Mesodermal cell (in vitro differentiated cells): Measurements from ENCODE around the gene PCDH9.

Source experiments
- H3K27ac ChIP-seq: 2 replicates; pipeline ENCODE4 v1.7.0; 2013; ENCODE audit warnings: mild to moderate bottlenecking, low read depth, low read length, moderate library complexity; ENCODE audit not compliant: severe bottlenecking
- H3K36me3 ChIP-seq: 2 replicates; pipeline ENCODE4 v1.7.1; 2013; ENCODE audit warnings: mild to moderate bottlenecking, low read length, moderate library complexity; ENCODE audit not compliant: control insufficient read depth, insufficient read depth
- H3K4me1 ChIP-seq: one replicate; pipeline ENCODE4 v1.7.1; 2013; ENCODE audit warnings: mild to moderate bottlenecking, low read length; ENCODE audit not compliant: insufficient read depth, control insufficient read depth, poor library complexity, severe bottlenecking
- H3K4me3 ChIP-seq: 2 replicates; pipeline ENCODE4 v1.7.0; 2013; ENCODE audit warnings: low read length, control low read depth, mild to moderate bottlenecking; ENCODE audit not compliant: insufficient read depth, poor library complexity, severe bottlenecking; ENCODE audit errors: extremely low read depth
- H3K9me3 ChIP-seq: 2 replicates; pipeline ENCODE4 v1.7.1; 2013; ENCODE audit warnings: mild to moderate bottlenecking, low read length, moderate library complexity; ENCODE audit not compliant: control insufficient read depth
- WGBS, 2 experiments: methylation state at CpG; one replicate each; pipeline ENCODE4 v1.1.5; 2013; ENCODE audit warnings: missing lambda C conversion rate in 2 of 2; ENCODE audit not compliant: insufficient coverage in 2 of 2; 5-methylcytosine and 5-hydroxymethylcytosine counted together

The PCDH9 gene

GRCh38 chr13:66519259-66519658, 710.9 kb downstream of the PCDH9 start:
- Histone ChIP-seq H3K4me1 (no peaks in the 10 kb centered on the region), H3K4me3 (no peak overlapping the region), H3K27ac (no peak overlapping the region), H3K9me3 (no peaks in the 10 kb centered on the region), H3K36me3 (no peaks in the 10 kb centered on the region)
- 100% methylated on average over 2 to 3 of the region's 4 CpGs for WGBS, 2 experiments

- H3K4me3 ChIP-seq: no peak overlapping the region
These were observed 712.1 kb downstream of the PCDH9 start for GRCh38 chr13:66518068-66518467.

GRCh38 chr13:66513728-66514127, 716.4 kb downstream of the PCDH9 start:
- Histone ChIP-seq H3K4me3 (no peak overlapping the region), H3K9me3 (no peaks in the 10 kb centered on the region), H3K36me3 (no peaks in the 10 kb centered on the region), H3K4me1 (no peaks in the 10 kb centered on the region), H3K27ac (no peak overlapping the region)
- no CpG with 5 or more reads among the region's 2 CpGs for WGBS, 2 experiments

More at GRCh38 chr13:66518068-66518467, 712.1 kb downstream of the PCDH9 start:
- Histone ChIP-seq H3K36me3 (no peaks in the 10 kb centered on the region), H3K27ac (no peak overlapping the region), H3K4me1 (no peaks in the 10 kb centered on the region), H3K9me3 (no peaks in the 10 kb centered on the region)
- WGBS, 2 experiments: 100% methylated on average over 1 to 2 of the region's 2 CpGs

GRCh38 chr13:66509175-66509574, 721.0 kb downstream of the PCDH9 start:
- H3K9me3 ChIP-seq: no peaks in the 10 kb centered on the region
- H3K27ac ChIP-seq: no peak overlapping the region

GRCh38 chr13:66508153-66508909, 721.8 kb downstream of the PCDH9 start:
- WGBS, 2 experiments: 91 to 92% methylated on average over 3 of the region's 4 CpGs
- no peaks in the 10 kb centered on the region for H3K36me3 ChIP-seq
- no peak overlapping the region for H3K4me3 ChIP-seq
- no peaks in the 10 kb centered on the region for H3K4me1 ChIP-seq
- H3K27ac ChIP-seq: no peak overlapping the region
- no peaks in the 10 kb centered on the region for H3K9me3 ChIP-seq

More at GRCh38 chr13:66509175-66509574, 721.0 kb downstream of the PCDH9 start:
- Histone ChIP-seq H3K36me3 (no peaks in the 10 kb centered on the region), H3K4me1 (no peaks in the 10 kb centered on the region), H3K4me3 (no peak overlapping the region)
- 71 to 88% methylated on average over 1 of the region's 1 CpG for WGBS, 2 experiments

- no CpG with 5 or more reads among the region's 2 CpGs for WGBS, 2 experiments
- Histone ChIP-seq H3K9me3 (no peaks in the 10 kb centered on the region), H3K4me3 (no peak overlapping the region), H3K27ac (no peak overlapping the region), H3K36me3 (no peaks in the 10 kb centered on the region), H3K4me1 (no peaks in the 10 kb centered on the region)
These were observed 723.2 kb downstream of the PCDH9 start for GRCh38 chr13:66506979-66507378.

GRCh38 chr13:66506051-66506777, 723.9 kb downstream of the PCDH9 start:
- no peaks in the 10 kb centered on the region for H3K4me1 ChIP-seq
- no peaks in the 10 kb centered on the region for H3K36me3 ChIP-seq
- no peak overlapping the region for H3K27ac ChIP-seq
- H3K4me3 ChIP-seq: no peak overlapping the region
- H3K9me3 ChIP-seq: no peaks in the 10 kb centered on the region
- 100% methylated on average over 2 of the region's 7 CpGs; no CpG with 5 or more reads in 1 of the 2 experiments for WGBS, 2 experiments

- H3K9me3 ChIP-seq: no peaks in the 10 kb centered on the region
- WGBS, 2 experiments: 75 to 83% methylated on average over 3 to 4 of the region's 6 CpGs
These were observed 726.2 kb downstream of the PCDH9 start for GRCh38 chr13:66503890-66504289.

GRCh38 chr13:66501181-66501580, 729.0 kb downstream of the PCDH9 start:
- no peaks in the 10 kb centered on the region for H3K4me1 ChIP-seq
- no peaks in the 10 kb centered on the region for H3K9me3 ChIP-seq
- no peak overlapping the region for H3K4me3 ChIP-seq
- H3K36me3 ChIP-seq: no peaks in the 10 kb centered on the region
- H3K27ac ChIP-seq: no peak overlapping the region

More at GRCh38 chr13:66503890-66504289, 726.2 kb downstream of the PCDH9 start:
- Histone ChIP-seq H3K4me3 (no peak overlapping the region), H3K27ac (no peak overlapping the region), H3K4me1 (no peaks in the 10 kb centered on the region), H3K36me3 (no peaks in the 10 kb centered on the region)

GRCh38 chr13:66492479-66492878, 737.7 kb downstream of the PCDH9 start:
- H3K27ac ChIP-seq: no peak overlapping the region
- no peaks in the 10 kb centered on the region for H3K9me3 ChIP-seq
- no peak overlapping the region for H3K4me3 ChIP-seq
- H3K4me1 ChIP-seq: no peaks in the 10 kb centered on the region
- no CpG with 5 or more reads among the region's 1 CpG for WGBS, 2 experiments
- no peaks in the 10 kb centered on the region for H3K36me3 ChIP-seq

GRCh38 chr13:66491251-66491650, 738.9 kb downstream of the PCDH9 start:
- Histone ChIP-seq H3K4me3 (no peak overlapping the region), H3K4me1 (no peaks in the 10 kb centered on the region), H3K9me3 (no peaks in the 10 kb centered on the region), H3K36me3 (no peaks in the 10 kb centered on the region), H3K27ac (no peak overlapping the region)
- WGBS, 2 experiments: 83 to 97% methylated on average over 3 to 5 of the region's 6 CpGs
